Heart right ventricle (tissue), 16 donors: ENCODE data around the gene RPA1. TPM values are rescaled to one million over a fixed set of nuclear protein-coding genes. Genes with fewer than 3 reads are reported as not detected.

ENCODE experiments used
- ATAC-seq, 8 donors: fragments of 200-7000 bp; cut with Tn5 transposase; one replicate each; pipeline ENCODE4 v1.9.1; 2020; ENCODE audit warnings: mild to moderate bottlenecking in 8 of 8, moderate library complexity in 8 of 8, moderate number of reproducible peaks in 1 of 8
- DNase-seq, 2 donors: peaks; one replicate each; pipeline ENCODE4 v3.0.0-alpha.2; 2020
- H3K27ac ChIP-seq, 10 donors: fragments of 200-600 bp; sonication (generic) in 2 of 10; one replicate each; pipeline versions ENCODE4 v1.5.0 to v1.8.0; 2020 to 2022; ENCODE audit warnings: mild to moderate bottlenecking in 3 of 10
- H3K27me3 ChIP-seq, 7 donors: fragments of 200-600 bp; one replicate each; pipeline ENCODE4 v1.8.0; 2021 to 2022; ENCODE audit warnings: mild to moderate bottlenecking in 2 of 7
- H3K36me3 ChIP-seq, 9 donors: fragments of 200-600 bp; sonication (generic) in 1 of 9; one replicate each; pipeline versions ENCODE4 v1.5.0 to v1.8.0; 2020 to 2022; ENCODE audit warnings: mild to moderate bottlenecking in 2 of 9
- H3K4me1 ChIP-seq, 9 donors: fragments of 200-600 bp; sonication (generic) in 1 of 9; one replicate each; pipeline versions ENCODE4 v1.5.0 to v1.8.0; 2020 to 2022; ENCODE audit warnings: mild to moderate bottlenecking in 4 of 9
- H3K4me3 ChIP-seq, 10 donors: fragments of 200-600 bp; sonication (generic) in 2 of 10; one replicate each; pipeline versions ENCODE4 v1.5.0 to v1.8.0; 2020 to 2022; ENCODE audit warnings: mild to moderate bottlenecking in 7 of 10, moderate library complexity in 2 of 10
- H3K9me3 ChIP-seq, 11 donors: fragments of 200-600 bp in 10 of 11; sonication (generic) in 2 of 11; one replicate each; pipeline versions ENCODE4 v1.5.0 to v1.8.0; 2013 to 2022; ENCODE audit warnings: mild to moderate bottlenecking in 2 of 11, control low read depth in 1 of 11, moderate library complexity in 1 of 11
- CTCF ChIP-seq, 9 donors: fragments of 200-600 bp; sonication (generic) in 2 of 9; IDR thresholded peaks; one replicate each; pipeline versions ENCODE4 v1.5.0 to v1.8.0; 2021 to 2022; ENCODE audit warnings: antibody characterized with exemption in 9 of 9, mild to moderate bottlenecking in 5 of 9, moderate library complexity in 1 of 9
- WGBS, 2 donors: extraction: QIAGEN DNeasy Blood & Tissue Kit; methylation state at CpG; one replicate each; pipeline ENCODE4 v1.1.7; 2013; ENCODE audit warnings: inconsistent platforms in 1 of 2; 5-methylcytosine and 5-hydroxymethylcytosine counted together
- intact Hi-C, 10 donors: fragments of 100-400 bp; cut with DNase I; formaldehyde crosslinking; loops; one replicate each; pipeline versions ENCODE4 v1.11.1 to v1.14.2; 2022
- polyA plus RNA-seq, 2 donors: library from polyadenylated mRNA; stranded (reverse); fragments of 200-250 nt; gene quantifications; one replicate each; pipeline ENCODE4 v1.2.3, GENCODE V29; 2013
- total RNA-seq, 10 donors: library from RNA; stranded (reverse); fragmentation: NEBNext Ultra II Directional in 3 of 10; extraction: Animal tissue kit (Norgen Biotek cat#: 25700) in 3 of 10; gene quantifications; one replicate each; pipeline versions ENCODE4 v1.2.1 to v1.2.4, GENCODE V29; 2021 to 2023
- donor health status: Arrhythmogenic right ventricular cardiomyopathy.
- donor health status: ischemic (EF 13 %, LVEDD 7.1; RV severe dilation, severe dysfunction).
- donor health status: healthy with polysubstance abuse.
- donor health status: DM: no; HTN: yes; CAD: no.
- donor health status: DM: no; HTN: no; CAD: no.
- donor health status: ischemic (EF 25% LVEDD 6.9; RV normal size, moderate dysfunction).
- donor health status: ischemic (EF 25% LVEDD 5.7; RV mildly dilated, moderate dysfunction).
- donor health status: healthy.
- donor health status: DM: yes; HTN: yes; CAD: no.
- donor health status: Ischemic cardiomyopathy.
- donor health status: ischemic (EF 35%, LVEDD 5.7; RV mildly dilated, moderate dysfunction).
- donor health status: nonischemic (EF 11% LVEDD 7.7; RV severe dilation, severe dysfunction).
- donor health status: DM: yes; HTN: yes; CAD: no.
- donor health status: PGD.
- donor health status: ischemic (EF 29% LVEDD 5.4; RV normal size, mild dysfunction).
- donor health status: nonischemic (EF 23%, LVEDD 6.1; RV moderate dilation, normal function).

RPA1 gene
- total and polyA plus RNA-seq, 12 donors = 7.2 to 96.6 (median 65.9) TPM

GRCh38 chr17:1873418-1873817, 43.6 kb downstream of the RPA1 start:
- DNase-seq (no peak), ATAC-seq (peak in 3 of 8 donors; percentile 18 to 55 (median 39))
- Histone ChIP-seq H3K27me3 (no peaks in the 10 kb centered on the region), H3K9me3 (no peaks in the 10 kb centered on the region), H3K36me3 (peaks cover 0 to 93% (median 36%) of the 10 kb centered on the region in 9 donors), H3K4me1 (peaks cover 0 to 10% (median 0%) of the 10 kb centered on the region in 9 donors), H3K27ac (peak overlapping the region in 2 of 10 donors; percentile 2 to 4), H3K4me3 (no peak overlapping the region)
- WGBS, 2 donors = 50 to 69% methylated on average over 9 of the region's 9 CpGs
- no peak for TF ChIP-seq CTCF (IDR thresholded peaks at IDR 0.05)
- intact Hi-C loops = loop anchor here in 1 of 10 donors (5.0 kb wide), 1 partner anchor 206 kb away; no protein-coding TSS in a partner anchor

- Histone ChIP-seq H3K27ac (no peak overlapping the region), H3K36me3 (peaks cover 0 to 99% (median 44%) of the 10 kb centered on the region in 9 donors), H3K9me3 (no peaks in the 10 kb centered on the region), H3K4me1 (peaks cover 0 to 14% (median 0%) of the 10 kb centered on the region in 9 donors), H3K27me3 (no peaks in the 10 kb centered on the region), H3K4me3 (no peak overlapping the region)
- intact Hi-C loops = no loop called here
- DNase-seq (no peak), ATAC-seq (no peak)
- no peak for TF ChIP-seq CTCF (IDR thresholded peaks at IDR 0.05)
- WGBS, 2 donors = 94 to 97% methylated on average over 4 of the region's 4 CpGs
Measured at GRCh38 chr17:1875597-1875996, 45.8 kb downstream of the RPA1 start.

- Histone ChIP-seq H3K9me3 (no peaks in the 10 kb centered on the region), H3K4me1 (peaks cover 0 to 10% (median 0%) of the 10 kb centered on the region in 9 donors), H3K27me3 (no peaks in the 10 kb centered on the region), H3K36me3 (peaks cover 0 to 99% (median 44%) of the 10 kb centered on the region in 9 donors), H3K27ac (no peak overlapping the region), H3K4me3 (no peak overlapping the region)
- WGBS, 2 donors = 75 to 82% methylated on average over 17 of the region's 17 CpGs
- no peak for TF ChIP-seq CTCF (IDR thresholded peaks at IDR 0.05)
- intact Hi-C loops = no loop called here
- ATAC-seq = peak in 5 of 8 donors; percentile 60 to 70 (median 66)
- peak in 1 of 2 donors; percentile 41 for DNase-seq
Measured at GRCh38 chr17:1878419-1879121, 48.8 kb downstream of the RPA1 start.

- intact Hi-C loops = no loop called here
- no peak overlapping the region for H3K4me3 ChIP-seq
- peaks cover 0 to 9% (median 0%) of the 10 kb centered on the region in 9 donors for H3K4me1 ChIP-seq
- H3K27ac ChIP-seq = peak overlapping the region in 5 of 10 donors; percentile 7 to 62 (median 37)
- 64 to 78% methylated on average over 12 of the region's 12 CpGs for WGBS, 2 donors
- TF ChIP-seq CTCF (IDR thresholded peaks at IDR 0.05) = no peak
- H3K27me3 ChIP-seq = no peaks in the 10 kb centered on the region
- H3K9me3 ChIP-seq = peaks cover 0 to 7% (median 0%) of the 10 kb centered on the region in 11 donors
- ATAC-seq (peak in 7 of 8 donors; percentile 19 to 55 (median 30)), DNase-seq (no peak)
- H3K36me3 ChIP-seq = peaks cover 0 to 100% (median 57%) of the 10 kb centered on the region in 9 donors
Measured at GRCh38 chr17:1880851-1881630, 51.2 kb downstream of the RPA1 start.
